MM.1S (cell line): ENCODE data around the gene OR4D1.

Experiments used
- DNase-seq: peaks from one replicate; pipeline ENCODE4 v3.0.0-alpha.2; 2015
- H2AFZ ChIP-seq: fragments of 300-600 bp; sonication (generic); 2 replicates; pipeline ENCODE4 v1.6.0; 2016; ENCODE audit warnings: antibody characterized with exemption, low read length
- H3F3A ChIP-seq: fragments of 300-600 bp; sonication (generic); 2 replicates; pipeline ENCODE4 v1.6.1; 2016; ENCODE audit warnings: mild to moderate bottlenecking, antibody characterized with exemption, low read length, moderate library complexity, mixed read lengths; ENCODE audit not compliant: insufficient read depth
- H3K27ac ChIP-seq: fragments of 300-600 bp; sonication (generic); 2 replicates; pipeline ENCODE4 v1.5.1; 2016; ENCODE audit warnings: mild to moderate bottlenecking, low read length
- H3K27me3 ChIP-seq: fragments of 300-600 bp; sonication (generic); replicated peaks from 2 replicates; pipeline ENCODE4 v1.6.0; 2016; ENCODE audit warnings: low read length; ENCODE audit not compliant: insufficient read depth
- H3K36me3 ChIP-seq: fragments of 300-600 bp; sonication (generic); replicated peaks from 2 replicates; pipeline ENCODE4 v1.6.1; 2016; ENCODE audit warnings: mild to moderate bottlenecking, low read length, mixed read lengths; ENCODE audit not compliant: insufficient read depth
- H3K4me1 ChIP-seq: fragments of 300-600 bp; sonication (generic); 2 replicates; pipeline ENCODE4 v1.6.1; 2016; ENCODE audit warnings: low read length, mixed read lengths
- H3K4me2 ChIP-seq: fragments of 300-600 bp; sonication (generic); 2 replicates; pipeline ENCODE4 v1.6.0; 2016; ENCODE audit warnings: low read depth, low read length
- H3K4me3 ChIP-seq: fragments of 300-600 bp; sonication (generic); 2 replicates; pipeline ENCODE4 v1.5.1; 2016; ENCODE audit warnings: low read length, mixed read lengths
- H3K79me2 ChIP-seq: fragments of 300-600 bp; sonication (generic); 2 replicates; pipeline ENCODE4 v1.6.1; 2016; ENCODE audit warnings: mixed run types, low read length, mixed read lengths
- H3K9ac ChIP-seq: fragments of 300-600 bp; sonication (generic); 2 replicates; pipeline ENCODE4 v1.6.1; 2016; ENCODE audit warnings: low read length, mixed read lengths
- H3K9me2 ChIP-seq: fragments of 300-600 bp; sonication (generic); replicated peaks from 2 replicates; pipeline ENCODE4 v1.6.1; 2016; ENCODE audit warnings: mild to moderate bottlenecking, low read length, mixed read lengths; ENCODE audit not compliant: insufficient read depth
- H3K9me3 ChIP-seq: fragments of 300-600 bp; sonication (generic); replicated peaks from 2 replicates; pipeline ENCODE4 v1.6.1; 2016; ENCODE audit warnings: mild to moderate bottlenecking, low read length, mixed read lengths; ENCODE audit not compliant: insufficient read depth
- H4K20me1 ChIP-seq: fragments of 300-600 bp; sonication (generic); 2 replicates; pipeline ENCODE4 v1.6.1; 2016; ENCODE audit warnings: mild to moderate bottlenecking, low read length, moderate library complexity, mixed read lengths; ENCODE audit not compliant: insufficient read depth
- CTCF ChIP-seq: fragments of 300-600 bp; sonication (generic); IDR thresholded peaks from 2 replicates; pipeline ENCODE4 v1.5.1; 2016; ENCODE audit warnings: antibody characterized with exemption, low read length, mixed read lengths
- EZH2 ChIP-seq: fragments of 300-600 bp; sonication (generic); optimal IDR thresholded peaks from 2 replicates; pipeline ENCODE3; 2017; ENCODE audit warnings: low read depth, mild to moderate bottlenecking, antibody characterized with exemption, low read length, mixed read lengths
- EZH2phosphoT487 ChIP-seq: fragments of 300-600 bp; sonication (generic); IDR thresholded peaks from 2 replicates; pipeline ENCODE4 v1.6.1; 2018; ENCODE audit warnings: antibody characterized with exemption, low read length

Gene OR4D1

GRCh38 chr17:58191241-58191896, 43.2 kb downstream of the OR4D1 start:
- H3K4me3 ChIP-seq: no peak overlapping the region
- no peaks in the 10 kb centered on the region for H3K9me3 ChIP-seq
- no peaks in the 10 kb centered on the region for H4K20me1 ChIP-seq
- no peak for DNase-seq
- H3K4me1 ChIP-seq: 0 out of 2 replicates have a peak, but pooled peaks cover 4% of the 10 kb centered on the region
- TF ChIP-seq CTCF (no peak), EZH2phosphoT487 (no peak), EZH2 (no peak)
- no peak overlapping the region for H2AFZ ChIP-seq
- peaks cover 51% of the 10 kb centered on the region for H3K27me3 ChIP-seq
- H3K36me3 ChIP-seq: no peaks in the 10 kb centered on the region
- no peak overlapping the region for H3K27ac ChIP-seq
- no peaks in the 10 kb centered on the region for H3F3A ChIP-seq
- H3K79me2 ChIP-seq: no peaks in the 10 kb centered on the region
- no peaks in the 10 kb centered on the region for H3K9me2 ChIP-seq
- no peak overlapping the region for H3K4me2 ChIP-seq
- H3K9ac ChIP-seq: no peak overlapping the region

- Histone ChIP-seq H3K27ac (no peak within 1 kb of the TSS), H3K9me2 (no peaks in the 10 kb centered on the region), H3K4me1 (0 out of 2 replicates have a peak, but pooled peaks cover 4% of the 10 kb centered on the region), H3K79me2 (no peaks in the 10 kb centered on the region), H3K4me3 (no peak within 1 kb of the TSS), H3K36me3 (no peaks in the 10 kb centered on the region), H4K20me1 (no peaks in the 10 kb centered on the region), H3K27me3 (peaks cover 56% of the 10 kb centered on the region), H3K9me3 (no peaks in the 10 kb centered on the region), H3F3A (no peaks in the 10 kb centered on the region), H3K9ac (no peak within 1 kb of the TSS), H3K4me2 (no peak within 1 kb of the TSS), H2AFZ (no peak within 1 kb of the TSS)
- DNase-seq: no peak
- TF ChIP-seq EZH2phosphoT487: no peak
- TF ChIP-seq EZH2: no peak
- no peak for TF ChIP-seq CTCF
These were observed 44.4 kb downstream of the OR4D1 start, which contains the start of gene EPX for GRCh38 chr17:58192612-58193011. Gene EPX (plus strand): TSS chr17:58192726. CDS start chr17:58192847, 121 bp downstream.

GRCh38 chr17:58193641-58194255, 45.6 kb downstream of the OR4D1 start:
- no peaks in the 10 kb centered on the region for H4K20me1 ChIP-seq
- TF ChIP-seq CTCF (peak; percentile 20; the same call in 1 of the 2 replicates), EZH2 (no peak)
- no peak overlapping the region for H3K4me2 ChIP-seq
- H3F3A ChIP-seq: no peaks in the 10 kb centered on the region
- H3K4me1 ChIP-seq: 0 out of 2 replicates have a peak, but pooled peaks cover 4% of the 10 kb centered on the region
- H3K27me3 ChIP-seq: peaks cover 59% of the 10 kb centered on the region
- H3K27ac ChIP-seq: no peak overlapping the region
- H3K9me2 ChIP-seq: no peaks in the 10 kb centered on the region
- H3K9me3 ChIP-seq: no peaks in the 10 kb centered on the region
- no peak overlapping the region for H3K9ac ChIP-seq
- H2AFZ ChIP-seq: no peak overlapping the region
- no peak for DNase-seq
- no peaks in the 10 kb centered on the region for H3K36me3 ChIP-seq
- no peak overlapping the region for H3K4me3 ChIP-seq
- H3K79me2 ChIP-seq: no peaks in the 10 kb centered on the region
